ENCODE data around the gene LRRFIP2. TPM values are rescaled to one million over a fixed set of nuclear protein-coding genes. Genes with fewer than 3 reads are reported as not detected.

Gene LRRFIP2
- total and polyA plus RNA-seq, 2 of the 8 experiments (the other 6 are each of a cell fraction or from before 2014, with no cell fraction given), result 8.8 to 25.6 TPM

DNA sequence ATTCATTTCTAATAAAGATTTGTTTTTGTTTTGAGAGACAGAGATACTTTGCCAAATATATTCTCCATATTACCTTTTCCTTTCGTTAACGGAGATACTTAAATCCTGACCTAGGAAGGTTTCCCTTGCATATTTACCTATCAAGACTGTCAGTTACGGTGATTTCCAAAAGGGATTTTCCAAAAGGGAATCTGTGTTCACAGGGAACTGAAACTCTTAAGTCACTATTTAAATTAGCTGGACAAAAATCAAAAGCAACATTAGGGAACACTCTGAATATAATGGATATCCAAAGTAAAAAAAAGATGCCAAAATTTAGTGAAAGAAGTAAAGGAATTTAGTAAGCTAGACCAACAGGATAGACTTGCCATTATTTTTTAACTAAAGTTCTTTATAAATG lies 576 bp downstream of the LRRFIP2 start:
- POLR2A ChIA-PET (ENCODE audit: partially characterized antibody), result interaction anchor here (0.6 kb wide), 1 partner anchor 115 kb away, joined by 3 read pairs; no protein-coding TSS in a partner anchor
- H3K36me3 ChIP-seq (ENCODE audit: control insufficient read depth in 2 of 4, insufficient read depth in 4 of 4, low read length in 3 of 4), result peaks cover 0 to 5% (median 2%) of the 10 kb centered on the region in 4 experiments; a peak in 1 of 8 replicates
- H3K23me2 ChIP-seq (ENCODE audit: low read depth, low read length), result no peaks in the 10 kb centered on the region
- 97% methylated on average over 3 of the region's 3 CpGs; no CpG with 5 or more reads in 1 of the 2 experiments for WGBS, 2 experiments (ENCODE audit: extremely low coverage in 1 of 2, insufficient coverage in 1 of 2, insufficient read length in 1 of 2, insufficient replicate concordance in 2 of 2, low coverage in 1 of 2, low lambda C conversion rate in 2 of 2, missing lambda C conversion rate in 1 of 2)
- no peak overlapping the region for H2BK15ac ChIP-seq (ENCODE audit: low read length)
- no peak overlapping the region for H3K9ac ChIP-seq (replicated peaks in 1 of 4; ENCODE audit: extremely low read depth in 1 of 4, low read depth in 3 of 4, low read length in 3 of 4)
- no peak overlapping the region for H2AK5ac ChIP-seq (ENCODE audit: low read depth, low read length)
- no peak overlapping the region for H3K14ac ChIP-seq (ENCODE audit: insufficient read length)
- no peak overlapping the region for H2AFZ ChIP-seq (ENCODE audit: low read length)
- no peak for DNase-seq (ENCODE audit: low read depth in 1 of 2, low spot score in 2 of 2)
- no peak overlapping the region for H2BK12ac ChIP-seq (ENCODE audit: low read depth, low read length)
- no peak overlapping the region for H2BK5ac ChIP-seq (ENCODE audit: low read depth, low read length)
- peaks cover 0 to 43% of the 10 kb centered on the region in 2 experiments; a peak in 3 of 4 replicates for H3K79me2 ChIP-seq (ENCODE audit: control insufficient read depth in 1 of 2, insufficient read depth in 2 of 2, low read length in 2 of 2)
- CTCF ChIA-PET (ENCODE audit: partially characterized antibody), result no interaction called here
- no peaks in the 10 kb centered on the region for H3K9me3 ChIP-seq (ENCODE audit: insufficient read depth in 2 of 2, low read depth in 1 of 2, low read length in 1 of 2)
- H3K4me2 ChIP-seq (ENCODE audit: insufficient read depth in 1 of 2, low read depth in 2 of 2, low read length in 2 of 2), result no peak overlapping the region
- no peak overlapping the region for H4K5ac ChIP-seq (ENCODE audit: insufficient read length, low read depth, low read length)
- H4K91ac ChIP-seq (replicated peaks; ENCODE audit: insufficient read length, low read length), result no peak overlapping the region
- no peak overlapping the region for H3K4ac ChIP-seq (replicated peaks; ENCODE audit: insufficient read length, low read depth, low read length)
- peaks cover 0 to 4% (median 1%) of the 10 kb centered on the region in 4 experiments; a peak in 3 of 7 replicates for H3K4me1 ChIP-seq (replicated peaks in 1 of 4; ENCODE audit: control insufficient read depth in 3 of 4, insufficient read depth in 4 of 4, low read length in 3 of 4)
- no peak for FAIRE-seq
- no peak overlapping the region for H3K56ac ChIP-seq (replicated peaks; ENCODE audit: insufficient read length, low read depth, low read length)
- H3K27me3 ChIP-seq (replicated peaks in 1 of 4; ENCODE audit: control insufficient read depth in 3 of 4, extremely low read depth in 1 of 4, insufficient read depth in 3 of 4, low read length in 3 of 4), result no peaks in the 10 kb centered on the region
- no peaks in the 10 kb centered on the region for H4K20me1 ChIP-seq (replicated peaks in 1 of 2; ENCODE audit: control insufficient read depth in 1 of 2, insufficient read depth in 2 of 2, low read length in 2 of 2)
- H2BK120ac ChIP-seq (replicated peaks; ENCODE audit: low read depth, low read length), result no peak overlapping the region
- no peak overlapping the region for H4K8ac ChIP-seq (ENCODE audit: extremely low read depth, insufficient read depth, low read length)
- no peak overlapping the region for H3K23ac ChIP-seq (ENCODE audit: insufficient read length)
- no peak overlapping the region for H3K18ac ChIP-seq (ENCODE audit: extremely low read depth, low read length)
- H3K27ac ChIP-seq (ENCODE audit: low read depth, low read length), result no peak overlapping the region
- no peak overlapping the region for H2BK20ac ChIP-seq (ENCODE audit: low read length)
- H3K79me1 ChIP-seq (ENCODE audit: low read depth, low read length), result no peaks in the 10 kb centered on the region; the same call in 1 of the 2 replicates
- H3K4me3 ChIP-seq (ENCODE audit: extremely low read depth in 1 of 4, insufficient read depth in 2 of 4, low read depth in 3 of 4, low read length in 4 of 4), result no peak overlapping the region
- TF ChIP-seq SIN3A (conservative IDR thresholded peaks at IDR 0.05 in 1 of 2, IDR thresholded peaks at IDR 0.05 in 1 of 2; ENCODE audit: low read depth in 1 of 2, low read length in 2 of 2), result no peak
- TF ChIP-seq YY1 (IDR thresholded peaks at IDR 0.05; ENCODE audit: low read depth, low read length), result no peak
- no peak for TF ChIP-seq BRCA1 (IDR thresholded peaks at IDR 0.05; ENCODE audit: low read depth, low read length)
- TF ChIP-seq, protein P1, sequence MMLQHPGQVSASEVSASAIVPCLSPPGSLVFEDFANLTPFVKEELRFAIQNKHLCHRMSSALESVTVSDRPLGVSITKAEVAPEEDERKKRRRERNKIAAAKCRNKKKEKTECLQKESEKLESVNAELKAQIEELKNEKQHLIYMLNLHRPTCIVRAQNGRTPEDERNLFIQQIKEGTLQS (IDR thresholded peaks at IDR 0.05; ENCODE audit: insufficient read depth, low read depth, low read length), result no peak
- no peak for TF ChIP-seq KDM4A (IDR thresholded peaks at IDR 0.05; ENCODE audit: low read depth, low read length, severe bottlenecking)
- TF ChIP-seq CREB1 (IDR thresholded peaks at IDR 0.05), result no peak
- TF ChIP-seq CBX5 (IDR thresholded peaks at IDR 0.05; ENCODE audit: low read depth, low read length), result no peak
- TF ChIP-seq MAX (IDR thresholded peaks at IDR 0.05), result no peak
- no peak for TF ChIP-seq GABPA (IDR thresholded peaks at IDR 0.05; ENCODE audit: borderline replicate concordance, insufficient read depth, low read length)
- no peak for TF ChIP-seq SIRT6 (IDR thresholded peaks at IDR 0.05; ENCODE audit: low read length)
- no peak for TF ChIP-seq TAF1 (IDR thresholded peaks at IDR 0.05; ENCODE audit: low read depth, low read length)
- TF ChIP-seq JUND (IDR thresholded peaks at IDR 0.05; ENCODE audit: low read length), result no peak
- no peak for TF ChIP-seq CHD2 (IDR thresholded peaks at IDR 0.05; ENCODE audit: low read length)
- TF ChIP-seq E2F6 (IDR thresholded peaks at IDR 0.05), result no peak
